GM20000 (cell line): ENCODE results near the gene LRBA.

ENCODE experiments used
- DNase-seq: peaks from one replicate; pipeline ENCODE4 v3.0.0; 2012; ENCODE audit warnings: low spot score
- CTCF ChIP-seq: IDR thresholded peaks from 2 replicates; pipeline ENCODE4 v1.5.1; 2012; ENCODE audit warnings: mild to moderate bottlenecking, control low read depth; ENCODE audit errors: extremely low read depth, missing control alignments

LRBA gene

DNA sequence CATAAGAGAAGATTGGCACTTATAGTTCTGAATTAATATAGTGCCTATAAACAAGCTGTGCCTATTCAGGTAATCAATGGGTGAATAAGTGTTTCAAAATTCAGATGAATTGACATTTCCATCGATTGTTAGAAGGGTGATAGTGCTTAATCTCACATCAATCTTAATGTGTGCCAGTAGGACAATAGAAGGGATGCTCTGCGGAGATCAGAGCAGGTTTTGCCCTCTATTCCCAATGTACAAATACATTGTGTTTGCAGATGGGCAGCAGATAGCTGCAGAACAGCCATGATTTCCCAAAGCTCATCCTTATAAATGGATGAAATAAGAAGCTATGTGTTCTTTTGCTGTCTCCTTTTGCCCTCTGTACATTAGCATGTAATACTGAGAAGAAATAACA is 425.9 kb downstream of the LRBA start:
- no peak for TF ChIP-seq CTCF
- DNase-seq, result no peak

DNA sequence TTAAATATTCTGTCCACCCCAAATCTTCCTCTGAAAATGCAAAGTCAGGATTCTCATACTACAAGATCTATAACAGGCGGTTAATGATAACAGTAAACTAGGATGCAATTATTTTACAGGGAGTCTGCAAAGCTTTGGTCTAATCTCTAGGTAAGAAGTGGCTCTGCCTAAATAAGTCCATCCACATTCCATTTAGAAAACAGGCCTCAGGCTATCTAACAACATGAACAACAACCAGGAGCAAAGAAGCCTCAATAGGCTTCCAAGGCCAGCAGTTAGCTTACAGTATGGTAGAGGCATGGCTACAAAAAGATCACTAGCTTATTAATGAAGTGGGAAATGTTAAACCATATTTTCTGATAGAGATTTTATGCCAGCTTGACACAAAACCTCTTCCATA is 426.8 kb downstream of the LRBA start:
- TF ChIP-seq CTCF, result no peak

GRCh38 chr4:150586162-150586810 is 428.8 kb downstream of the LRBA start:
- DNase-seq, result no peak
- no peak for TF ChIP-seq CTCF

More for the DNA sequence above, 426.8 kb downstream of the LRBA start:
- no peak for DNase-seq

DNA sequence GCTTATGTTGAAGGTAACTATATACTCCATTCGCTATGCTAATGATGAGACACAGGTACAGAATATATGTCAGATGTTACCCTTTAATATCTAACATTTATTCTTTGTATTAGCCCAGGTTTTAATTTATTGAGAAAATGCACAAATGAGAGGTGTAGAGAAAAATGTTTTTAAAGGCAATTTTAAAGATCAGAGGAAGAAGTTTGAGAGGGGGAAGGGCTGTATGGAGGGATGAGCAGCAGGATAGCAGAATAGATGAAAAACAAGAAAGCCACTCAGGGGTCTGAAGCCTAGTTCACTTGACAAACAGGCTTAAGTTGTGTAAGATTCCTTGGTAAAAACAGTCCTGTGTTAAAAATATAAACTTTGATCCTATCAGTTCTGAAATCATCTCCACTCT is 429.5 kb downstream of the LRBA start:
- no peak for TF ChIP-seq CTCF
- no peak for DNase-seq

- no peak for TF ChIP-seq CTCF
- DNase-seq, result no peak
These were observed 430.8 kb downstream of the LRBA start for GRCh38 chr4:150584111-150584915.

DNA sequence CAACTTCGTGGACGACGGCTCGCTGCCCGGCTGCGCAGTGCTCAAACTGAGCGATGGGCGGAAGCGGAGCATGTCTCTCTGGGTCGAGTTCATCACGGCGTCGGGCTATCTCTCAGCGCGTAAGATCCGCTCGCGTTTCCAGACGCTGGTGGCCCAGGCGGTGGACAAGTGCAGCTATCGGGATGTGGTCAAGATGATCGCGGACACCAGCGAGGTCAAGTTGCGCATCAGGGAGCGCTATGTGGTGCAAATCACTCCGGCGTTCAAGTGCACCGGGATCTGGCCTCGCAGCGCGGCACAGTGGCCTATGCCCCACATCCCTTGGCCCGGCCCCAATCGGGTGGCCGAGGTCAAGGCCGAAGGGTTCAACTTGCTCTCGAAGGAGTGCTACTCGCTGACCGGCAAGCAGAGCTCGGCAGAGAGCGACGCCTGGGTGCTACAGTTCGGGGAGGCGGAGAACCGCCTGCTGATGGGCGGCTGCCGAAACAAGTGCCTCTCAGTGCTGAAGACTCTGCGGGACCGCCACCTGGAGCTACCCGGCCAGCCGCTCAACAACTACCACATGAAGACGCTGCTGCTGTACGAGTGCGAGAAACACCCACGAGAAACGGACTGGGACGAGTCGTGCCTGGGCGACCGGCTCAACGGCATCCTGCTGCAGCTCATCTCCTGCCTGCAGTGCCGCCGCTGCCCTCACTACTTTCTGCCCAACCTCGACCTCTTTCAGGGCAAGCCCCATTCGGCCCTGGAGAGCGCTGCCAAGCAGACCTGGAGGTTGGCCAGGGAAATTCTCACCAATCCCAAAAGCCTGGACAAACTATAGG is 431.6 kb downstream of the LRBA start:
- TF ChIP-seq CTCF, result no peak
- DNase-seq, result no peak

- DNase-seq, result no peak
- no peak for TF ChIP-seq CTCF
These were observed 432.2 kb downstream of the LRBA start for GRCh38 chr4:150582873-150583286.
